ENCODE data around the gene ASB4. TPM values are rescaled to one million over a fixed set of nuclear protein-coding genes. Genes with fewer than 3 reads are reported as not detected.

ASB4 gene
- total and polyA plus RNA-seq, 4 donors = 0.09 to 1.1 (median 0.38) TPM

- TF ChIP-seq CTCF (IDR thresholded peaks at IDR 0.05; ENCODE audit: low read depth, low read length, missing input control) = no peak
- peak in 1 of 2 donors; percentile 31 for TF ChIP-seq RAD21 (IDR thresholded peaks at IDR 0.05)
- TF ChIP-seq FOXA2 (IDR thresholded peaks at IDR 0.05) = peak; percentile 41
- TF ChIP-seq RXRA (IDR thresholded peaks at IDR 0.05) = peak; percentile 74 to 87
- no peak for TF ChIP-seq YY1 (IDR thresholded peaks at IDR 0.05)
Observed at GRCh38 chr7:95444796-95445195, 40.9 kb upstream of the ASB4 start (continued).

- no peaks in the 10 kb centered on the region for H3K36me3 ChIP-seq (ENCODE audit: control insufficient read depth in 4 of 4, insufficient read depth in 3 of 4, low read depth in 1 of 4, low read length in 3 of 4)
- TF ChIP-seq EGR1 (IDR thresholded peaks at IDR 0.05; ENCODE audit: low read depth in 2 of 2) (no peak), CTCF (IDR thresholded peaks at IDR 0.05; ENCODE audit: low read depth, low read length, missing input control) (no peak), FOXA1 (IDR thresholded peaks at IDR 0.05) (no peak), RXRA (IDR thresholded peaks at IDR 0.05) (no peak), NR2F2 (IDR thresholded peaks at IDR 0.05) (no peak), TAF1 (conservative IDR thresholded peaks at IDR 0.05) (no peak), JUND (IDR thresholded peaks at IDR 0.05) (no peak), REST (IDR thresholded peaks at IDR 0.05) (no peak)
- no peak overlapping the region for H3K4me3 ChIP-seq (ENCODE audit: low read depth in 1 of 3, low read length in 3 of 3)
- no peak overlapping the region for H3K9ac ChIP-seq (ENCODE audit: low read depth in 1 of 2, low read length in 2 of 2)
- H3K4me1 ChIP-seq (ENCODE audit: control insufficient read depth in 4 of 4, insufficient read depth in 4 of 4, low read length in 3 of 4) = peaks cover 3 to 10% (median 7%) of the 10 kb centered on the region in 4 donors
- WGBS = 99% methylated on average over 3 of the region's 3 CpGs
- no peaks in the 10 kb centered on the region for H3K27me3 ChIP-seq (ENCODE audit: control insufficient read depth in 4 of 4, insufficient read depth in 4 of 4, low read length in 3 of 4)
- H3K9me3 ChIP-seq (ENCODE audit: control insufficient read depth in 4 of 4, low read length in 3 of 4) = no peaks in the 10 kb centered on the region
- H3K27ac ChIP-seq (ENCODE audit: low read depth in 1 of 2, low read length in 2 of 2) = no peak overlapping the region
- DNase-seq (ENCODE audit: low spot score) = no peak
Observed at GRCh38 chr7:95446618-95447017, 39.1 kb upstream of the ASB4 start.

- Histone ChIP-seq H3K27me3 (ENCODE audit: control insufficient read depth in 4 of 4, insufficient read depth in 4 of 4, low read length in 3 of 4) (no peaks in the 10 kb centered on the region), H3K27ac (ENCODE audit: low read depth in 1 of 2, low read length in 2 of 2) (no peak overlapping the region), H3K4me3 (ENCODE audit: low read depth in 1 of 3, low read length in 3 of 3) (no peak overlapping the region), H3K4me1 (ENCODE audit: control insufficient read depth in 4 of 4, insufficient read depth in 4 of 4, low read length in 3 of 4) (no peaks in the 10 kb centered on the region), H3K36me3 (ENCODE audit: control insufficient read depth in 4 of 4, insufficient read depth in 3 of 4, low read depth in 1 of 4, low read length in 3 of 4) (no peaks in the 10 kb centered on the region), H3K9ac (ENCODE audit: low read depth in 1 of 2, low read length in 2 of 2) (no peak overlapping the region), H3K9me3 (ENCODE audit: control insufficient read depth in 4 of 4, low read length in 3 of 4) (no peaks in the 10 kb centered on the region)
- WGBS = 65% methylated on average over 2 of the region's 2 CpGs
- no peak for DNase-seq (ENCODE audit: low spot score)
- TF ChIP-seq NR2F2 (IDR thresholded peaks at IDR 0.05) (no peak), GABPA (IDR thresholded peaks at IDR 0.05 in 1 of 2, conservative IDR thresholded peaks at IDR 0.05 in 1 of 2) (no peak), YY1 (IDR thresholded peaks at IDR 0.05) (no peak), MAX (IDR thresholded peaks at IDR 0.05) (no peak), ZBTB33 (IDR thresholded peaks at IDR 0.05) (no peak), RAD21 (IDR thresholded peaks at IDR 0.05) (no peak), REST (IDR thresholded peaks at IDR 0.05) (no peak), TAF1 (conservative IDR thresholded peaks at IDR 0.05) (no peak), FOXA2 (IDR thresholded peaks at IDR 0.05) (no peak), HNF4A (conservative IDR thresholded peaks at IDR 0.05) (no peak)
Observed at GRCh38 chr7:95454438-95455045, 31.2 kb upstream of the ASB4 start.
